GM19395 (cell line): Measurements from ENCODE around the gene DCAF8.

Experiments used
- ATAC-seq: cut with Tn5 transposase; IDR thresholded peaks from one replicate; pipeline ENCODE4 v1.9.1; 2021; ENCODE audit warnings: mild to moderate bottlenecking, moderate library complexity; ENCODE audit not compliant: unreplicated experiment

Gene DCAF8

DNA sequence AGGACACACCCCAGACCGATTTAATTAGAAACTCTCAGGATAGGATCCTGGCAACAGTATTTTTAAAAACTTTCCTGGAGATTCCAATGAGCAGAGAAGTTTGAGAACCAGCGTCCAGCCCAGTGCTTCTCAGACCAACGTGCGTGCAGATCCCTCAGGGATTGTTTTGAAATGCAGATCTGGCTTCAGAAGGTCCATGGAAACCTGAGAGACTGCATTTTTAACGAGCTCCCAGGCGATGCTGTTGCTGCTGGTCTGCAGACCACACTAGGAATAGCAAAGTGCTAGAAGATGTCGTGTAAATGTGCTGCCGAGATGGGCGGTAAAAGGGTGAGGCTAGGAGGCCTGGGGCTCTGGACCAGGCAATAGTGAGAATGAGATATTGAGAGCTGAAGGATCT lies 90.4 kb downstream of the DCAF8 start:
- ATAC-seq, result no peak

DNA sequence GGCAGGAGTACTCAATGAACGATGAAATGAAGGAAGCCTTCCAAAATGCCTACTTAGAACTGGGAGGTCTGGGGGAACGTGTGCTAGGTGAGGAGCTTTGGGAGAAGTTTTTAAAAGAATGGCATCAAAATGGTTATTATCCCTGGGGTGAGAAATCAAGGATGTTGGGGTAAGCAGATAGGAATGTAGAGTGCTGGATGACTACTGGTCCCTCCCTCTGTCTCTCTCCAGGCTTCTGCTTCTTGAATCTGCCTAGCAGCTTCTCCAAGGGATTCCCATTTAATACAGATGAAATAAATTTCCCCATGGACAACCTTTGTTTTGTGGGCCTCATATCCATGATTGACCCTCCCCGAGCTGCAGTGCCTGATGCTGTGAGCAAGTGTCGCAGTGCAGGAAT lies 91.0 kb downstream of the DCAF8 start:
- no peak for ATAC-seq

DNA sequence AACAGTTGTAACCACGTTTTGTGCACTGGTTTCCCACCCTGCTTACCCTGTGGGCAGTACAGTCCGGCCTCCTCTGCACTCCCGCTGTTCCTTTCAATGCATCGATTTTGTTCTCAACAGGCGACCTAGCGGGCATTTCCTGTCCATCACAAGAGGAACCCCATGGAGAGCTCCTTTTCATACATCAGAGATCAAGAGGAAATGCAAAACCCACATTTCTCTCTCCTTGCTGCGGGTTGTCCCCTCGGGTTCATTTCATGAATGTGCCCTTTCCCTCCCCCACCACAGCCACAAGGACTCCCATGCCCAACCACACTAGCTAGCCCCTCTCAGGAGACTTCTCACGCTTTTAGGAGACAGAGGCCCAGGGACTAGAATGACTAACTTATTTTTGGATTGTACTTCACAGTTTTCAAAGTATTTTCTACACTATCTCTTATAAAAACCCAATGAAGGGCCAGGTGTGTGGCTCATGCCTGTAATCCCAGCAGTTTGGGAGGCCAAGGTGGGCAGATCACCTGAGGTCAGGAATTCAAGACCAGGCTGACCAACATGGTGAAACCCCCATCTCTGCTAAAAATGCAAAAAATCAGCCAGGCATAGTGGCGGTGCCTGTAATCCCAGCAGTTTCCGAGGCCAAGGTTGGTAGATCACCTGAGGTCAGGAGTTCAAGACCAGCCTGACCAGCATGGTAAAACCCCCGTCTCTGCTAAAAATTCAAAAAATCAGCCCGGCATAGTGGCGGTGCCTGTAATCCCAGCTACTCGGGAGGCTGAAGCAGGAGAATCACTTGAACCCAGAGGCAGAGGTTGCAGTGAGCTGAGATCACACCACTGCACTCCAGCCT lies 92.6 kb downstream of the DCAF8 start:
- peak; percentile 82 for ATAC-seq

DNA sequence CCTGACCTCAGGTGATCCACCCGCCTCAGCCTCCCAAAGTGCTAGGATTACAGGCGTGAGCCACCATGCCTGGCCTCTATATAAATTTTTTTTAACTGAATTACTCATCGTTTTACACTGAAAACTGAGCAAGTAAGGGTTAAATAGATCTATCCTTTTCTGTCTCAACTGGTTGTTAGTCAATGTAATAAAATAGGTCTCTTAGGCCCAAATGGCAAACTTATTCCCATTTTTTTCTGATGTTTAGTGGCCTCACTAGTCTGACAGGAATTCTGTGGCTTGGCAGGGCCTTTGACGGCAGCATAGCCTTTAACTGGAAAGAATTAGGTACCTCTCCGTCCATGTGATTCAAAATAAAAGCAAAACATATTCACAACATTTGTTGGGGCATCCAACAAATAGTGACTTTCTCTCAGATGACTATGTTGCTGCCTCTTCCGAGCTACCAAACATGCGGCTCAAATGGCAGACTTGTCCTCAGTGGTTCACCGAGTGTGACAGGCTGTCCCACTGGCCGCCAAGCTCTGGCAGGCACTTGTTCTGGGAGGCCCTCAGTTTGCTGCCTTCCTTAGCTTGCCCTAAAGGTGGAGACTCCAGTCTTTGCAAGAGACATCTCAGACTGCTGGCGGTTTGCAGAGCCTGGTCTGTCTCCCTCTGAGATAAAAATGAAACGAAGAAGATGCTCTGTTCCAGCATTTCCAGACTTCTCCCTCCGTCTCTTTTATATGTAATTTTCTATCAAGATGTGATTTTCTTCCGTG lies 93.6 kb downstream of the DCAF8 start:
- ATAC-seq, result no peak

- no peak for ATAC-seq
These were observed 94.3 kb downstream of the DCAF8 start for GRCh38 chr1:160168016-160168415.

DNA sequence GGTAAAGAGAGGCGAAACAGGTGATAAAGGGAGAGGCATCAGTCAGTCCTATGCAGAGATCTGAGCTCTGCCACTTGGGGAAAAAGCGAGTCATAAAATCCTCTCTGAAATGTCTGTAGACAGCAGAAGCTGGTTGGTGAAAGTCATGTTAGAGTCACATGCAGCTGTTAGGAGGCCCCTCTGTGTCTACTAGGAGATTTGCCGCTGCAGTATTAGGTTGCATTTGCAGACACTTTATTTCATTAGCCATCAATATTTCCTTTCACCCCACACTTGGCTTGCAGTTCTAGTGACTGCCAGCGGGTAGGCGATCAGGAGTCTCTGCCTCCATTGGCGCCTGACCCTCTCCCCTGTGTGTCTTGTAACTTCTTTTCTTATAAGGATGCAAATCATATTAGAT lies 94.8 kb downstream of the DCAF8 start:
- ATAC-seq, result no peak

DNA sequence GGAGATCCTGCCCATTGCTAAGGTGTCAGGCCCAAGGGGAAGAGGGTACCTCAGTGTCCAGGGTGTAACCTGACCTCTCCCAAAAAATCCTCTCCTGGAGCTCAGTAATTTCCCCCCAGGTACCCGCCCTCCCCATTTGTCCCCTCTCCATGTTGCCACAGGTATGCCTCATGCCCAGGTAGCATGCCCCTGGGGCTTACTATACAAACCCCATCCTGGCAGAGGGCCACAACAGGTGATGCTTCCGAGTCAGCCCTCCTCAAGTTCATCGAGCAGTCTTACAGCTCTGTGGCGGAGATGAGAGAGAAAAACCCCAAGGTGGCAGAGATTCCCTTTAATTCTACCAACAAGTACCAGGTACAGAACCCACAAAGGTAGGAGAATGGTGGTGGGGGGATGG lies 95.3 kb downstream of the DCAF8 start:
- no peak for ATAC-seq

DNA sequence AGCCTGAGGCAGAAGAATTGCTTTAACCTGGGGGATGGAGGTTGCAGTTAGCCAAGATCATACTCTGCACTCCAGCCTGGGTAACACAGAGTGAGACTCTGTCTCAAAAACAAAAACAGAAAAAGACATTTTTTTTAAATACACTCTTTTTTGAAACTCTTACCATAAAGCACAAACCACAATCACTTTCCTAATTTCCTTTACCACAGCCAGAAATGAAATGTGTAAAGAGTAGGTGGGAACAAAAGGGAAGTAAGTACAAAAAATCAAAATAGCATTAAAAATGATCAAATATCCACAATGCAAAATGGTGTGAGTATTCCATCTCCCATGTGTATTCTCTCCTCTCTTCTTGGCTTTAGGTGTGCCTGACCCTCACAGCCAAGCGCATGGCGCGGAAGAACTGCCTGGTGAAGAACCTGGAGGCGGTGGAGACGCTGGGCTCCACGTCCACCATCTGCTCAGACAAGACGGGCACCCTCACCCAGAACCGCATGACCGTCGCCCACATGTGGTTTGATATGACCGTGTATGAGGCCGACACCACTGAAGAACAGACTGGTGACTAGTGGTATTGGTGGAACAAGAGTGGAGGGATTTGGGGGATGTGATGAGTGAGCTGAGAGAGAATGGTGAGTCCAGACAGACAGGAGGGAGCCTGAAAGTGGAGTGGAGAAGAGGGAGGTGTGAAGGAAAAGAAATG lies 96.0 kb downstream of the DCAF8 start:
- no peak for ATAC-seq
